HepG2 (cell line): ENCODE data around the gene C16orf95. TPM values are rescaled to one million over a fixed set of nuclear protein-coding genes. Genes with fewer than 3 reads are reported as not detected.

Experiments
- ATAC-seq: fragments of 200-7000 bp; cut with Tn5 transposase; 3 replicates; pipeline ENCODE4 v1.9.1; 2020; ENCODE audit warnings: mild to moderate bottlenecking, moderate library complexity
- BruUV-seq: library from RNA; stranded (reverse); fragments of 400-500 nt; replicated peaks from 2 replicates; lab custom pipeline; 2021; lab: Mats Ljungman, UMichigan
- CTCF ChIA-PET: fragments of 300-600 bp; formaldehyde crosslinking; extraction: SDS; loops from one replicate; lab custom pipeline; 2021; ENCODE audit warnings: low total read pairs, inconsistent platforms, low intra/inter-chr PET ratio; lab: Yijun Ruan, JAX
- POLR2A ChIA-PET: fragments of 350-600 bp; sonication (Branson Sonifier 250); formaldehyde crosslinking; loops from one replicate; lab custom pipeline; 2020; ENCODE audit warnings: antibody characterized with exemption, inconsistent platforms; lab: Yijun Ruan, JAX
- DNase-seq: peaks from one replicate; pipeline ENCODE4 v3.0.0-alpha.2; 2015; ENCODE audit warnings: low spot score
- FAIRE-seq: peaks from 3 replicates; lab custom pipeline; 2011; peaks lifted over from hg19 to GRCh38; lab: Jason Lieb, UNC
- H2AFZ ChIP-seq: one replicate; pipeline ENCODE4 v1.6.1; 2011; ENCODE audit warnings: low read length, inconsistent platforms
- H3K27ac ChIP-seq: fragments of 300-600 bp; 3 replicates; pipeline ENCODE4 v1.8.0; 2011; ENCODE audit warnings: mixed run types, mild to moderate bottlenecking, mixed read lengths, low read length, inconsistent platforms; ENCODE audit not compliant: insufficient read depth; ENCODE audit errors: extremely low read length
- H3K27me3 ChIP-seq, 2 experiments: fragments of 200-600 bp in 1 of 2; 2 replicates in 1 of 2; 3 replicates in 1 of 2; pipeline versions ENCODE4 v1.6.0 to v1.8.0; 2011; ENCODE audit warnings: low read length in 2 of 2, mild to moderate bottlenecking in 2 of 2, moderate library complexity in 2 of 2, inconsistent platforms in 1 of 2; ENCODE audit not compliant: insufficient read depth in 2 of 2, control insufficient read depth in 1 of 2
- H3K36me3 ChIP-seq, 2 experiments: fragments of 200-600 bp in 1 of 2; replicated peaks in 1 of 2; 2 replicates in 1 of 2; 3 replicates in 1 of 2; pipeline versions ENCODE4 v1.5.1 to v1.8.0; 2011; ENCODE audit warnings: low read length in 2 of 2, inconsistent platforms in 1 of 2; ENCODE audit not compliant: insufficient read depth in 2 of 2, control insufficient read depth in 1 of 2
- H3K4me1 ChIP-seq: 2 replicates; pipeline ENCODE4 v1.5.1; 2012; ENCODE audit warnings: low read length, inconsistent platforms; ENCODE audit not compliant: insufficient read depth
- H3K4me2 ChIP-seq: 2 replicates; pipeline ENCODE4 v1.6.0; 2011; ENCODE audit warnings: low read depth, low read length, inconsistent platforms
- H3K4me3 ChIP-seq, 3 experiments: fragments of 200-600 bp in 1 of 3; sonication (generic), shearing (Covaris generic) in 1 of 3; replicated peaks in 1 of 3; 2 replicates each; pipeline ENCODE4 v1.5.1; 2011 to 2016; ENCODE audit warnings: low read length in 3 of 3, inconsistent platforms in 2 of 3, low read depth in 2 of 3, mild to moderate bottlenecking in 2 of 3, control low read depth in 1 of 3, mixed read lengths in 1 of 3; ENCODE audit not compliant: insufficient read depth in 1 of 3
- H3K79me2 ChIP-seq: one replicate; pipeline ENCODE4 v1.6.1; 2011; ENCODE audit warnings: low read length, inconsistent platforms; ENCODE audit not compliant: insufficient read depth
- H3K9ac ChIP-seq: 2 replicates; pipeline ENCODE4 v1.6.0; 2011; ENCODE audit warnings: mild to moderate bottlenecking, low read depth, low read length, inconsistent platforms; ENCODE audit not compliant: insufficient read depth
- H3K9me3 ChIP-seq: 2 replicates; pipeline ENCODE4 v1.5.1; 2012; ENCODE audit warnings: mild to moderate bottlenecking, low read length
- H4K20me1 ChIP-seq: 2 replicates; pipeline ENCODE4 v1.6.0; 2011; ENCODE audit warnings: inconsistent platforms, mild to moderate bottlenecking, low read length, moderate library complexity; ENCODE audit not compliant: insufficient read depth
- ATF1 ChIP-seq: IDR thresholded peaks from 2 replicates; pipeline ENCODE4 v1.6.1; 2016; ENCODE audit warnings: mild to moderate bottlenecking, control low read depth
- CC2D1A ChIP-seq: sonication (generic); formaldehyde crosslinking; IDR thresholded peaks from 2 replicates; pipeline ENCODE4 v1.8.1; 2023; ENCODE audit warnings: mild to moderate bottlenecking, missing genetic modification reagents
- DPF2 ChIP-seq: sonication (generic); formaldehyde crosslinking; IDR thresholded peaks from 2 replicates; pipeline ENCODE4 v1.4.0; 2020; ENCODE audit warnings: mild to moderate bottlenecking, low read depth, missing genetic modification reagents, borderline replicate concordance
- ETV5 ChIP-seq: IDR thresholded peaks from 2 replicates; pipeline ENCODE4 v1.6.1; 2018; ENCODE audit warnings: missing biosample characterization, missing genetic modification reagents, inconsistent platforms, borderline replicate concordance
- HHEX ChIP-seq: IDR thresholded peaks from 2 replicates; pipeline ENCODE4 v1.6.1; 2016; ENCODE audit warnings: control low read depth
- HOXA9 ChIP-seq: sonication (generic); formaldehyde crosslinking; IDR thresholded peaks from 2 replicates; pipeline ENCODE4 v1.8.1; 2022; ENCODE audit warnings: missing genetic modification reagents, mild to moderate bottlenecking, moderate library complexity, borderline replicate concordance
- MAFK ChIP-seq, 2 experiments: IDR thresholded peaks in 1 of 2; conservative IDR thresholded peaks in 1 of 2; 2 replicates each; pipeline ENCODE4 v1.6.1; 2011; ENCODE audit warnings: improper control_type of control experiment in 2 of 2, low read length in 2 of 2
- RXRA ChIP-seq: sonication (generic); formaldehyde crosslinking; IDR thresholded peaks from 2 replicates; pipeline ENCODE4 v1.5.1; 2020; ENCODE audit warnings: missing genetic modification reagents
- SMAD1 ChIP-seq: sonication (generic); formaldehyde crosslinking; IDR thresholded peaks from 2 replicates; pipeline ENCODE4 v1.4.0; 2020; ENCODE audit warnings: missing genetic modification reagents, low read depth, mild to moderate bottlenecking, borderline replicate concordance
- SYNCRIP ChIP-seq: fragments of 200-400 bp; formaldehyde crosslinking; IDR thresholded peaks from 2 replicates; pipeline ENCODE4 v1.6.1; 2018; ENCODE audit warnings: mild to moderate bottlenecking, low read depth, low read length; ENCODE audit not compliant: insufficient read depth
- ZNF280B ChIP-seq: sonication (generic); formaldehyde crosslinking; IDR thresholded peaks from 2 replicates; pipeline ENCODE4 v1.5.0; 2020; ENCODE audit warnings: missing genetic modification reagents, mild to moderate bottlenecking, borderline replicate concordance
- ZNF367 ChIP-seq: sonication (generic); formaldehyde crosslinking; IDR thresholded peaks from 2 replicates; pipeline ENCODE4 v1.4.0; 2020; ENCODE audit warnings: missing genetic modification reagents, borderline replicate concordance
- ZNF564 ChIP-seq: sonication (generic); formaldehyde crosslinking; IDR thresholded peaks from 2 replicates; pipeline ENCODE4 v1.8.1; 2023; ENCODE audit warnings: mild to moderate bottlenecking, missing genetic modification reagents
- ZNF672 ChIP-seq: sonication (generic); formaldehyde crosslinking; IDR thresholded peaks from 2 replicates; pipeline ENCODE4 v1.8.1; 2022; ENCODE audit warnings: missing genetic modification reagents
- WGBS: methylation state at CpG from one replicate; pipeline ENCODE4 v1.1.6; 2017; ENCODE audit warnings: low lambda C conversion rate; 5-methylcytosine and 5-hydroxymethylcytosine counted together
- in situ Hi-C: cut with HindIII; loops from 2 replicates; pipeline ENCODE4 v1.10.0; 2017; ENCODE audit warnings: low pct_unique_long_range_greater_than_20kb; ENCODE audit not compliant: extremely low pct_ligation_motif_present
- intact Hi-C: fragments of 100-400 bp; cut with micrococcal nuclease; formaldehyde crosslinking; loops from one replicate; pipeline ENCODE4 v1.10.0; 2022; ENCODE audit not compliant: unreplicated experiment
- polyA plus RNA-seq, 8 experiments: library from polyadenylated mRNA; depleted of rRNA in 3 of 8; stranded (reverse) in 7 of 8; unstranded in 1 of 8; fragments of >200 nt; fragmentation: Illumina TruSeq in 4 of 8; extraction: Trizol in 4 of 8; gene quantifications; 2 replicates each; pipeline versions ENCODE4 v1.2.1 to v1.2.3, GENCODE V29; 2011 to 2016; ENCODE audit warnings: low read depth in 4 of 8, missing spikeins in 1 of 8, mixed read lengths in 1 of 8; ENCODE audit not compliant: insufficient read depth in 1 of 8
- total RNA-seq, 5 experiments: library from RNA; depleted of rRNA; stranded (reverse); fragments of >200 nt; fragmentation: Illumina TruSeq; extraction: Trizol; gene quantifications; 2 replicates each; pipeline ENCODE4 v1.2.3, GENCODE V29; 2016; ENCODE audit warnings: low read depth in 1 of 5
- TF ChIP-seq, protein P1 (sequence below): sonication (generic); formaldehyde crosslinking; conservative IDR thresholded peaks from 2 replicates; pipeline ENCODE4 v1.8.0; 2022; ENCODE audit warnings: mild to moderate bottlenecking, moderate library complexity, missing genetic modification reagents
- TF ChIP-seq, protein P2 (sequence below): sonication (generic); formaldehyde crosslinking; IDR thresholded peaks from 2 replicates; pipeline ENCODE4 v1.4.0; 2020; ENCODE audit warnings: mild to moderate bottlenecking, missing genetic modification reagents

The C16orf95 gene
- total and polyA plus RNA-seq, 2 of the 13 experiments (the other 11 are each of a cell fraction or from before 2014, with no cell fraction given): 2.8 to 8.6 TPM

DNA sequence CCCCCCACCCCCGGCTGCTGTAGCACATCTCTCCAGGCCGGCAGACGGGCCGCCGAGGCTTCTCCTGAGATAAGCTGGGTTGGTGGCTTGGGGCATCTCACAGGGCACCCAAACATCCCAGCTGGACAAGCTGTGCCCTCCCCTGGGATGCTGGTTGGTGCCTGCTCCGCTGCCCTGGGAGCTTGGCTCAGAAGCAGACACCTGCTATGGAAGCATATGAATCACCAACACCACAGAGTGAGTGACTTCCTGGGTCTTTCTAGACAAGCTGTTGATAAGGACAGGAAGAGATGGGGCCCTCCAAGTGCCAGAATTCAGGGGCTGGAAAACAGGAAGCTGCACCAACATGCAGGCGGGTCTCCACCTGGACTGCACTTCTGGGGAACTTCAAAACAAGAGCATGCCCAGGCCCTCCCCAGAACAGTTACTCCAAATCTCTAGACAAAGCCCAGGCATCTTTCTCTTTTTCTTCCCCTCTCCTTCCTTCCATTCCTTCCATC, 13.7 kb downstream of the C16orf95 start (continued):
- TF ChIP-seq, protein P1, sequence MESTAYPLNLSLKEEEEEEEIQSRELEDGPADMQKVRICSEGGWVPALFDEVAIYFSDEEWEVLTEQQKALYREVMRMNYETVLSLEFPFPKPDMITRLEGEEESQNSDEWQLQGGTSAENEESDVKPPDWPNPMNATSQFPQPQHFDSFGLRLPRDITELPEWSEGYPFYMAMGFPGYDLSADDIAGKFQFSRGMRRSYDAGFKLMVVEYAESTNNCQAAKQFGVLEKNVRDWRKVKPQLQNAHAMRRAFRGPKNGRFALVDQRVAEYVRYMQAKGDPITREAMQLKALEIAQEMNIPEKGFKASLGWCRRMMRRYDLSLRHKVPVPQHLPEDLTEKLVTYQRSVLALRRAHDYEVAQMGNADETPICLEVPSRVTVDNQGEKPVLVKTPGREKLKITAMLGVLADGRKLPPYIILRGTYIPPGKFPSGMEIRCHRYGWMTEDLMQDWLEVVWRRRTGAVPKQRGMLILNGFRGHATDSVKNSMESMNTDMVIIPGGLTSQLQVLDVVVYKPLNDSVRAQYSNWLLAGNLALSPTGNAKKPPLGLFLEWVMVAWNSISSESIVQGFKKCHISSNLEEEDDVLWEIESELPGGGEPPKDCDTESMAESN (CRISPR knock-in tag): no peak
- TF ChIP-seq ETV5: peak; percentile 55; the same call in 1 of the 2 replicates
- TF ChIP-seq HOXA9 (CRISPR knock-in tag): no peak
- no peak for TF ChIP-seq ZNF564 (CRISPR knock-in tag)
- no peak for TF ChIP-seq ZNF672

DNA sequence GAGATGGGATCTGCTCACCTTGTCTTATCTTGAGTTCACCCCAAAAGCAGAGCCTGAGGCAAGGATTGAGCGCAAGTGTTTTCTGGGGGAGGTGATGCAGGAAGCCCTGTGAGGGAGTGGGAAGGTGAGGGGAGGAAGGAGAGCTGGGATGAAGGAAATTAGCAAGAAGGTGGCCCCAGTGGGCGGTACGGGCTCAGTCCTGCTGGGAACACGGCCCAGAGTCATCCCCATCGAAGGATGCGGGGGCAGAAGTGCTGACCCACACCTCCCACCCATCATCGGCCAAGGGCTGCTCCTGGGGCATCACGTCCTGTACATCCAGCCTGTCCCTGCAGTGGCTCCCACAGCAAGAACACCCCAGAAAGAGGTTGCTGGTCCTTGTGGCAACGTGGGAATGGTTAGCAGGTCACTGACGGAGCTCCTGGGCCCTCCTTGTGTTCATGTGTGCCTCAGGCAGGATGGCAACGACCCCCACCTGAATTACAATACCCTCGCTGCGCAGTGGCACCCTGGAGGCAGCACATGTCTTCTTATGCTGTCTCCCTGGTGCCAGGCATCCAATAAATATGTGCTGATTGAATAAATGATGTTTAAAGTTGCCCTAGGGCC, 18.2 kb downstream of the C16orf95 start:
- CTCF ChIA-PET: interaction anchor here (1.7 kb wide), 1 partner anchor 735 kb away, joined by 5 read pairs; no protein-coding TSS in a partner anchor

More for the DNA sequence above, 18.2 kb downstream of the C16orf95 start:
- TF ChIP-seq, protein P2, sequence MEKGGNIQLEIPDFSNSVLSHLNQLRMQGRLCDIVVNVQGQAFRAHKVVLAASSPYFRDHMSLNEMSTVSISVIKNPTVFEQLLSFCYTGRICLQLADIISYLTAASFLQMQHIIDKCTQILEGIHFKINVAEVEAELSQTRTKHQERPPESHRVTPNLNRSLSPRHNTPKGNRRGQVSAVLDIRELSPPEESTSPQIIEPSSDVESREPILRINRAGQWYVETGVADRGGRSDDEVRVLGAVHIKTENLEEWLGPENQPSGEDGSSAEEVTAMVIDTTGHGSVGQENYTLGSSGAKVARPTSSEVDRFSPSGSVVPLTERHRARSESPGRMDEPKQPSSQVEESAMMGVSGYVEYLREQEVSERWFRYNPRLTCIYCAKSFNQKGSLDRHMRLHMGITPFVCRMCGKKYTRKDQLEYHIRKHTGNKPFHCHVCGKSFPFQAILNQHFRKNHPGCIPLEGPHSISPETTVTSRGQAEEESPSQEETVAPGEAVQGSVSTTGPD (CRISPR knock-in tag): no peak
- no peak for TF ChIP-seq HHEX
- TF ChIP-seq ZNF280B (CRISPR knock-in tag): no peak
- TF ChIP-seq SMAD1: no peak
- no peak for TF ChIP-seq SYNCRIP
- no peak for TF ChIP-seq CC2D1A (CRISPR knock-in tag)
- TF ChIP-seq MAFK (conservative IDR thresholded peaks at IDR 0.05 in 1 of 2, IDR thresholded peaks at IDR 0.05 in 1 of 2; ENCODE audit: low read length in 2 of 2): no peak
- TF ChIP-seq ZNF367 (CRISPR knock-in tag): no peak
- no peak for TF ChIP-seq RXRA (CRISPR knock-in tag)
- no peak for TF ChIP-seq DPF2 (CRISPR knock-in tag)
- no peak for TF ChIP-seq ATF1 (CRISPR knock-in tag)
- Histone ChIP-seq H3K9me3 (no peaks in the 10 kb centered on the region), H3K27ac (no peak overlapping the region), H2AFZ (no peak overlapping the region), H3K4me2 (no peak overlapping the region), H3K36me3 (no peaks in the 10 kb centered on the region; a peak in 1 of 5 replicates), H3K9ac (no peak overlapping the region), H3K79me2 (no peaks in the 10 kb centered on the region), H4K20me1 (no peaks in the 10 kb centered on the region), H3K4me3 (no peak overlapping the region), H3K4me1 (peaks cover 34% of the 10 kb centered on the region), H3K27me3 (no peaks in the 10 kb centered on the region)
- BruUV-seq: no TSS peak
- WGBS: 84% methylated on average over 9 of the region's 13 CpGs
- FAIRE-seq (no peak), DNase-seq (no peak), ATAC-seq (no peak)
- intact Hi-C loops: loop anchor here (5.0 kb wide), 1 partner anchor 737 kb away; no protein-coding TSS in a partner anchor
- in situ Hi-C loops: no loop called here
- POLR2A ChIA-PET: no interaction called here
